ENCODE data around the gene SEC22B. TPM values are rescaled to one million over a fixed set of nuclear protein-coding genes. Genes with fewer than 3 reads are reported as not detected.
"Not testable (repeated sequence)": the region's sequence is repeated elsewhere in the genome, so short reads cannot be mapped to it uniquely, and the experiment has no call there.

Gene SEC22B
- total RNA-seq, 2 donors from 2014 or later: 23.9 to 29.7 TPM

DNA sequence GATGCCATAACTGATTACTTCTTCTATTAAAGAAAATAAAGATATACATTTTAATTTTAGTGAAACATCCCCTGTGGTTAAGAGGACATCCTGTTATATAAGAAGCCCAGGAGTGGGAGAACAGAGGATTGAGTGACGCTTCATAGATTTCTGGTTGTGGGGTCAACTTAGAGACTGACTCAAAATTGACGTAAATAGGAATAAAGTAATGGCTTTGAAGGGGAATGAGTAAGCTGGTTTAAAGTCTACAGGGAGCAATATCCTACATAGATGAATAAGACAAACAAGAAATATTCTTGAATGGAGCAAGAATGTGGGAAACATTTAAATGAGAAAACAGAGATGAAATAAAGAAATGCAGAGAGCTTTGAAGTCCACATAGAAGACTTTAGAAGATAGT lies 60.2 kb downstream of the SEC22B start:
- not testable (repeated sequence) for H3K4me1 Mint-ChIP-seq (ENCODE audit: low read depth in 2 of 2); ATAC-seq; H3K4me3 Mint-ChIP-seq; H3K9me3 Mint-ChIP-seq; DNase-seq (ENCODE audit: low spot score); H3K36me3 Mint-ChIP-seq; H3K27ac Mint-ChIP-seq; H3K27me3 Mint-ChIP-seq

DNA sequence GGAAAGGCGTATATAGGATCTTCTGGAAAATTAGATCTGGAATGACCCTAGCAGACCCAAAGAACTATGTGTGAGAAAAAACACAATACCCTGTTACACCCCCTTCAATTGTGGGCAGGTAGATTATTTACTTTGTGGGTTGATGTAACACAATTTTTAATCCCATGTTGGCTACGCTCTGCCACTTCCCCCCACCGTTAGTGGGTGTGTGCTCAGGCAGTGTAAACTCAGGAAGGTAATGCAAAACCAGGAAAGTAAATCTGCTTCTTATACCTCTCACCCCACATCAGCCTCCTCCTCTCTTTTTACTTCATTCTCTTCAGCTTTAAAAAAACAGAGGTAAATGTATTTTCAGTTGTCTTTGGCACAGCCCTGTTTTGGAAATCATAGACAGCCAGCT lies 63.2 kb downstream of the SEC22B start:
- H3K4me1 Mint-ChIP-seq (ENCODE audit: low read depth in 2 of 2); DNase-seq (ENCODE audit: low spot score); H3K27ac Mint-ChIP-seq; ATAC-seq; H3K4me3 Mint-ChIP-seq; H3K36me3 Mint-ChIP-seq; H3K27me3 Mint-ChIP-seq; H3K9me3 Mint-ChIP-seq: not testable (repeated sequence)

DNA sequence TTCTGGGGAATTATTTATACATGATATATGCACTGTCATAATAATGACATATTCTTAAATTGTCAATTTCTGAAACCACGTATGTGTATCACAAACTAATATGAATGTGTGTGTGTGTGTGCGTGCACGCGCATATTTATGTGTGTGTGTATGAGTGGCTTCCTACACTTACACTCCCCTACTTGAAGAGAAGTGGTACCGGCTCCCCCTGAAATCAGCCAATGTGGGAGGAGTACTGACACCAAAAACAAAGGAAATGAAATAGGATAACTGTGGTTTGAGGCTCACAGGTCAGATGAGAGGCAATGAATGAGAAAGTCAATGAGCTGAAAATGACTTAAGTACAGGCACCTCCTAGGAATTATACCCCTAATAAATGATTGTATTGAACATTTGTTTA lies 64.1 kb downstream of the SEC22B start:
- H3K27me3 Mint-ChIP-seq; DNase-seq (ENCODE audit: low spot score); ATAC-seq; H3K4me3 Mint-ChIP-seq; H3K36me3 Mint-ChIP-seq; H3K9me3 Mint-ChIP-seq; H3K27ac Mint-ChIP-seq; H3K4me1 Mint-ChIP-seq (ENCODE audit: low read depth in 2 of 2): not testable (repeated sequence)

DNA sequence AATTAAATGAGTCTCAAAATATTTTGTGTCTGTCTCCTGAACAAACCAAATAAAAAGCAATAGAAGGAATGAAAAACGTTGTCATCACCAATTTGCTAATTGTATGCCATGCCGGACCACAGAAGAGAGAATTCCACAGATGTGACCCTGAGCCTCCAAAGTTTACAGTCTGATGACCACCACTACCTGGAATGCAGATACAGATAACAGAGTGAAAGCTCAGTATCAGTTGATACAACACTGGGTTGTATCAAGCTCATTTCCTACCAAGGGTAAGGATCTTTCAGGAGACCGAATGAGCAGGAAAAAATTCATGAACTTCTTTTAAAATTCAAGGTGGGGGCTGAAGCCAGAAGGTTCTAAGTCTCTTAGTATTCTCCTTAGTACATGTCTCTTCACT lies 64.5 kb downstream of the SEC22B start:
- not testable (repeated sequence) for ATAC-seq; H3K4me1 Mint-ChIP-seq (ENCODE audit: low read depth in 2 of 2); H3K9me3 Mint-ChIP-seq; DNase-seq (ENCODE audit: low spot score); H3K36me3 Mint-ChIP-seq; H3K27ac Mint-ChIP-seq; H3K4me3 Mint-ChIP-seq; H3K27me3 Mint-ChIP-seq

DNA sequence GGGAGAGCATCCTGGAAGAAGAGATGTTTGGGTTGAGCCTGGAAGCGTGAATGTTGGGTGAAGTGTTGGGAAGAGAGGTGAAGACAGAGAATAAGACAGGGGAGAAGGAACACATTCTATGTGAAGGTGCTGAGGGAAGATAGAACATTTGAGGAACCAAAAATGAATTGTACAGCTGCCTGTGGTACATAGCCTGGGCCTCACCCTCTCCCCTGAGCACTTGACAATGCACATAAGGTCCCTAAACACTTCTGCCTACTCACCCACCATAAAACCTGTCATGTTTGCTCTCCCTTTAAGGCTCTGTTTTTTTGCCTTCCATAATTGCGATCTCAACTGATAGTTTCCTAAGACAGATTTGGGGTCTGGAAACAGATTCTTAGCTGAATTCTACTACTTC lies 65.3 kb downstream of the SEC22B start:
- H3K36me3 Mint-ChIP-seq; H3K4me1 Mint-ChIP-seq (ENCODE audit: low read depth in 2 of 2); DNase-seq (ENCODE audit: low spot score); H3K27ac Mint-ChIP-seq; ATAC-seq; H3K4me3 Mint-ChIP-seq; H3K27me3 Mint-ChIP-seq; H3K9me3 Mint-ChIP-seq: not testable (repeated sequence)

- H3K4me3 Mint-ChIP-seq, H3K9me3 Mint-ChIP-seq: not testable (repeated sequence)
These were observed 66.7 kb downstream of the SEC22B start for GRCh38 chr1:120109656-120110055.

GRCh38 chr1:120109180-120109579 lies 67.1 kb downstream of the SEC22B start:
- DNase-seq (ENCODE audit: low spot score); ATAC-seq; H3K36me3 Mint-ChIP-seq; H3K4me3 Mint-ChIP-seq; H3K27me3 Mint-ChIP-seq; H3K27ac Mint-ChIP-seq; H3K9me3 Mint-ChIP-seq: not testable (repeated sequence)
- peaks cover 9 to 11% of the 10 kb centered on the region in 2 donors for H3K4me1 Mint-ChIP-seq (ENCODE audit: low read depth in 2 of 2)

More at GRCh38 chr1:120109656-120110055, 66.7 kb downstream of the SEC22B start:
- H3K27ac Mint-ChIP-seq; ATAC-seq; H3K36me3 Mint-ChIP-seq; DNase-seq (ENCODE audit: low spot score); H3K27me3 Mint-ChIP-seq: not testable (repeated sequence)
- peaks cover 9 to 11% of the 10 kb centered on the region in 2 donors for H3K4me1 Mint-ChIP-seq (ENCODE audit: low read depth in 2 of 2)

GRCh38 chr1:120105288-120105687 lies 71.0 kb downstream of the SEC22B start:
- not testable (repeated sequence) for H3K27me3 Mint-ChIP-seq; H3K27ac Mint-ChIP-seq; H3K9me3 Mint-ChIP-seq; H3K4me3 Mint-ChIP-seq; H3K36me3 Mint-ChIP-seq; DNase-seq (ENCODE audit: low spot score)
- peaks cover 7 to 11% of the 10 kb centered on the region in 2 donors for H3K4me1 Mint-ChIP-seq (ENCODE audit: low read depth in 2 of 2)
- ATAC-seq: peak; percentile 79 to 88

- H3K27me3 Mint-ChIP-seq: not testable (repeated sequence)
These were observed 72.6 kb downstream of the SEC22B start for GRCh38 chr1:120103768-120104167.

DNA sequence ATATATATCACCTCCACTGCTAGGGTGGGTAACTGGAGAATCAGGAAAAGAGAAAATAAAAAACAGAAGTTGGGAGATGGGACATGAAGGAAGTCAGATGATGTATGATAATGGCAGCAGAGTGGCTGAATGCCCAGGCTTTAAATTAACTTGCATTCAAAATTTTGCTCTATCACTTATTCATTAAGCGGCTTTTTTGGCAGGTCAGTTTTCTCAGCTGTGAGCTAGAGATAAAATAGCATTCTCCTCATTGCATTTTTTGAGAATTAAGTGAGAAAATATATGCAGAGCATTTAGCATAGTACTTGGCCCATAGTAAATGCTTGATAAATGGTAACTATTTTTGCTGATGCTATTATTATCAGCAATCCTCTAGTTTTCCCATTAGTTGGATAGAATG lies 74.7 kb downstream of the SEC22B start:
- ATAC-seq; H3K36me3 Mint-ChIP-seq; H3K9me3 Mint-ChIP-seq; DNase-seq (ENCODE audit: low spot score); H3K4me3 Mint-ChIP-seq; H3K27ac Mint-ChIP-seq; H3K27me3 Mint-ChIP-seq: not testable (repeated sequence)
- H3K4me1 Mint-ChIP-seq (ENCODE audit: low read depth in 2 of 2): peaks cover 7 to 11% of the 10 kb centered on the region in 2 donors

More at GRCh38 chr1:120103768-120104167, 72.6 kb downstream of the SEC22B start:
- not testable (repeated sequence) for H3K9me3 Mint-ChIP-seq; H3K4me3 Mint-ChIP-seq; ATAC-seq; H3K27ac Mint-ChIP-seq; H3K36me3 Mint-ChIP-seq; DNase-seq (ENCODE audit: low spot score)
- peaks cover 7 to 11% of the 10 kb centered on the region in 2 donors for H3K4me1 Mint-ChIP-seq (ENCODE audit: low read depth in 2 of 2)

Other genes with a start within 250 kb of the SEC22B start
- gene NOTCH2, start 106.9 kb downstream of the SEC22B start, total RNA-seq: 100 to 1,000 TPM; 115 to 179 TPM
- 10 to 100 TPM; 23.5 to 49.8 TPM for gene NBPF8, start 238.5 kb upstream of the SEC22B start, total RNA-seq

Data from natural killer cell treated with Interleukin-12 subunit alpha and Interleukin-12 subunit beta and Interleukin-15 and Interleukin-18, amount 100 ng/mL, for 72 hours (primary cell).